ENCODE data around the gene HACD1. TPM values are rescaled to one million over a fixed set of nuclear protein-coding genes. Genes with fewer than 3 reads are reported as not detected.

Gene HACD1
- total and polyA plus RNA-seq, 2 experiments from 2014 or later: 14.8 to 38.8 TPM

DNA sequence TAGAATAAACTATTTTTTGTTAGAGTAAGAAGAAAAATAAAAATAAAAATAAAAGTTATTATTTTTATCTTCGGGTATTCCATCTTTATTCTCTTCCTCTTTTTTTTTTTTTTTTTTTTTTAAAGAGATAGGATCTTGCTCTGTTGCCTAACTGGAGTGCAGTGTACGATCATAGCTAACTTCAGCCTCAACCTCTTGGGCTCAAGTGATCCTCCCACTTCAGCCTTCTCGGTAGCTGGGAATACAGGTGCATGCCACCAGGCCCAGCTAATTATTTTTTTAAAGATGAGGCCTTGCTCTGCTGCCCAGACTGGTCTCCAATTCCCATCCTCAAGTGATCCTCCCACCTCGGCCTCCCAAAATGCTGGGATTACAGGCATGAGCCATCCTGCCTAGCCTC, 42.2 kb upstream of the HACD1 start:
- no peak overlapping the region for H3K4me2 ChIP-seq
- H3K27me3 ChIP-seq: no peaks in the 10 kb centered on the region
- no peak overlapping the region for H3K27ac ChIP-seq
- H3K9me2 ChIP-seq (replicated peaks; ENCODE audit: insufficient read depth): no peaks in the 10 kb centered on the region
- no peak overlapping the region for H3K4me3 ChIP-seq
- peaks cover 5% of the 10 kb centered on the region for H4K20me1 ChIP-seq (ENCODE audit: insufficient read depth, poor library complexity, severe bottlenecking)
- no peak overlapping the region for H2AFZ ChIP-seq
- no peaks in the 10 kb centered on the region for H3K9me3 ChIP-seq (ENCODE audit: low read depth)
- TF ChIP-seq EZH2phosphoT487 (IDR thresholded peaks at IDR 0.05; ENCODE audit: low read depth, severe bottlenecking, unreplicated experiment): no peak
- no peaks in the 10 kb centered on the region for H3K36me3 ChIP-seq (replicated peaks; ENCODE audit: insufficient read depth, low read depth)
- H3K79me2 ChIP-seq: peaks cover 86% of the 10 kb centered on the region
- 92% methylated on average over 4 of the region's 4 CpGs for WGBS (ENCODE audit: low lambda C conversion rate, missing lambda C conversion rate)
- H3K4me1 ChIP-seq (ENCODE audit: insufficient read depth): no peaks in the 10 kb centered on the region
- no peak for DNase-seq (ENCODE audit: low spot score)

DNA sequence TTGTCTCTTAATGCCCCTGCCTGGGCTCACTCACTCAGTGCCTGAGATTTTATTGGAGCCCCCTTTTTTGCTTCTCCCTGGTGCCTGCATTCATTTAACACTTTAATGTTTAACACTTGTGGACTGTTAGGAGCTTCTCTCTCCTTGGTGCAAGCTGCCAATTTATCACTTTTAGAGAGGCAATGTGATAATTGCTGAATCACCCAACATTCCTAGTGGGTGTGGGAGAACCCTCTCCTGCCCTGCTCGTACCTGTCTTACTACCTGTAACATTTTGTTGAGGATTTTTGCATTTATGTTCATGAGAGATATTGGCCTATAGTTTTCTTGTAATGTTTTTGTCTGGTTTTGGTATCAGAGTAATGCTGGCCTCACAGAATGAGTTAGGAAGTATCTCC, 39.9 kb upstream of the HACD1 start:
- WGBS (ENCODE audit: low lambda C conversion rate, missing lambda C conversion rate): 91% methylated on average over 1 of the region's 1 CpG
- no peak overlapping the region for H3K27ac ChIP-seq

DNA sequence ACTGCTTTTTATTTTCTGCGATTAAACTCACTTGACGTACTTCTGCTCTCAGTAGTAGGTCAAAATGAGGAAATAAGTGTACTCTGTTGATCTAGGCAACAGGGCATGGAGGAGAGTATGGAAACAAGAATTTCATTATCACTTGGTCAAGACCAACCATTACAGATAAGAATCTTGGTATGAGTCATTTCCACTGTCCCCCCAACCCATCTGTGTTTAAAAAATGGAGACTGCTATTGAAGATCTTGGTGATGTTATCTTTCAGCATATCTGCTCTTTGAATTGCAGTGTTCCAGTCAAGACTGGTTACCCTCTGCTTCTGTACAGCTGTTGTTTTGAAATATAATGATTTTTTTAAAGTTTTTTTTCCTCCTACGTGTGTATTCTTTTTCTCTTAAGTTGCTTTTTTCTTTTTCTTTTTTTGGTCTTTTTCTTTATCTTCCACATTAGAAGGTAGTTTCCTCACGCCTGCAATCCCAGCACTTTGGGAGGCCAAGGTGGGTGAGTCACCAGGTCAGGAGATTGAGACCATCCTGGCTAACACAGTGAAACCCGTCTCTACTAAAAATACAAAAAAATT, 38.5 kb upstream of the HACD1 start:
- H3K27me3 ChIP-seq: no peaks in the 10 kb centered on the region
- no peak for DNase-seq (ENCODE audit: low spot score)
- WGBS (ENCODE audit: low lambda C conversion rate, missing lambda C conversion rate): 87% methylated on average over 5 of the region's 5 CpGs
- TF ChIP-seq, protein P1, sequence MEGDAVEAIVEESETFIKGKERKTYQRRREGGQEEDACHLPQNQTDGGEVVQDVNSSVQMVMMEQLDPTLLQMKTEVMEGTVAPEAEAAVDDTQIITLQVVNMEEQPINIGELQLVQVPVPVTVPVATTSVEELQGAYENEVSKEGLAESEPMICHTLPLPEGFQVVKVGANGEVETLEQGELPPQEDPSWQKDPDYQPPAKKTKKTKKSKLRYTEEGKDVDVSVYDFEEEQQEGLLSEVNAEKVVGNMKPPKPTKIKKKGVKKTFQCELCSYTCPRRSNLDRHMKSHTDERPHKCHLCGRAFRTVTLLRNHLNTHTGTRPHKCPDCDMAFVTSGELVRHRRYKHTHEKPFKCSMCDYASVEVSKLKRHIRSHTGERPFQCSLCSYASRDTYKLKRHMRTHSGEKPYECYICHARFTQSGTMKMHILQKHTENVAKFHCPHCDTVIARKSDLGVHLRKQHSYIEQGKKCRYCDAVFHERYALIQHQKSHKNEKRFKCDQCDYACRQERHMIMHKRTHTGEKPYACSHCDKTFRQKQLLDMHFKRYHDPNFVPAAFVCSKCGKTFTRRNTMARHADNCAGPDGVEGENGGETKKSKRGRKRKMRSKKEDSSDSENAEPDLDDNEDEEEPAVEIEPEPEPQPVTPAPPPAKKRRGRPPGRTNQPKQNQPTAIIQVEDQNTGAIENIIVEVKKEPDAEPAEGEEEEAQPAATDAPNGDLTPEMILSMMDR (IDR thresholded peaks at IDR 0.05; ENCODE audit: poor library complexity): no peak
- no peak for TF ChIP-seq EZH2phosphoT487 (IDR thresholded peaks at IDR 0.05; ENCODE audit: low read depth, severe bottlenecking, unreplicated experiment)
- TF ChIP-seq EZH2 (IDR thresholded peaks at IDR 0.05; ENCODE audit: borderline replicate concordance): no peak
- no peak overlapping the region for H3K4me2 ChIP-seq
- no peaks in the 10 kb centered on the region for H3K9me2 ChIP-seq (replicated peaks; ENCODE audit: insufficient read depth)
- H4K20me1 ChIP-seq (ENCODE audit: insufficient read depth, poor library complexity, severe bottlenecking): peaks cover 5% of the 10 kb centered on the region
- H3K4me3 ChIP-seq: no peak overlapping the region
- H3K4me1 ChIP-seq (ENCODE audit: insufficient read depth): no peaks in the 10 kb centered on the region
- peak overlapping the region; percentile 10 for H3K27ac ChIP-seq
- no peaks in the 10 kb centered on the region for H3K9me3 ChIP-seq (ENCODE audit: low read depth)
- H3K79me2 ChIP-seq: peaks cover 98% of the 10 kb centered on the region
- H2AFZ ChIP-seq: no peak overlapping the region
- H3K36me3 ChIP-seq (replicated peaks; ENCODE audit: insufficient read depth, low read depth): no peaks in the 10 kb centered on the region

More for the DNA sequence above, 39.9 kb upstream of the HACD1 start:
- no peak for DNase-seq (ENCODE audit: low spot score)
- H3K27me3 ChIP-seq: no peaks in the 10 kb centered on the region
- no peaks in the 10 kb centered on the region for H3K9me2 ChIP-seq (replicated peaks; ENCODE audit: insufficient read depth)
- no peak overlapping the region for H3K4me3 ChIP-seq
- H3K4me1 ChIP-seq (ENCODE audit: insufficient read depth): no peaks in the 10 kb centered on the region
- peaks cover 95% of the 10 kb centered on the region for H3K79me2 ChIP-seq
- peaks cover 5% of the 10 kb centered on the region for H4K20me1 ChIP-seq (ENCODE audit: insufficient read depth, poor library complexity, severe bottlenecking)
- no peak overlapping the region for H3K4me2 ChIP-seq
- no peak for TF ChIP-seq EZH2 (IDR thresholded peaks at IDR 0.05; ENCODE audit: borderline replicate concordance)
- TF ChIP-seq EZH2phosphoT487 (IDR thresholded peaks at IDR 0.05; ENCODE audit: low read depth, severe bottlenecking, unreplicated experiment): no peak
- TF ChIP-seq, protein P1 (IDR thresholded peaks at IDR 0.05; ENCODE audit: poor library complexity): no peak
- H3K36me3 ChIP-seq (replicated peaks; ENCODE audit: insufficient read depth, low read depth): no peaks in the 10 kb centered on the region
- no peaks in the 10 kb centered on the region for H3K9me3 ChIP-seq (ENCODE audit: low read depth)
- no peak overlapping the region for H2AFZ ChIP-seq

DNA sequence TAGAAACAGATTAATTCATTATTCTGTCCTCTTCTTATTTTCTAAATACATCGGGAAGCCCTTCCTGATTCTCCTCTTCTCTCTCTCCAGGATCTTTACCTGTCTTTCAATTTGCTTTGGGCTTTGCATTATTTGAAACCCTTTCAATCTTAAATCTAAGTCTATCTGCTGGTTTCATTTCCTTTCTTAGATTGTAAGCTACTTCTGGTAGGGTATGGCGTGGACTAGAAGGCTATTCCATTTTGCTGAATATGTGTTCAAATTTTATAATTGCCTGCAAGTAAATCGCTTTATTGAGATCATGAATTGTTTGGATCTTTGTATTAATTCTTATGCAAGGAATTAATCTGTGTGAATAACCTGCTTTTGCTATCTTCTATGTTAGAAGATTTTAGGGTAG, 37.8 kb upstream of the HACD1 start:
- peaks cover 98% of the 10 kb centered on the region for H3K79me2 ChIP-seq
- H4K20me1 ChIP-seq (ENCODE audit: insufficient read depth, poor library complexity, severe bottlenecking): peaks cover 5% of the 10 kb centered on the region
- no peak overlapping the region for H2AFZ ChIP-seq
- H3K36me3 ChIP-seq (replicated peaks; ENCODE audit: insufficient read depth, low read depth): no peaks in the 10 kb centered on the region
- H3K27me3 ChIP-seq: no peaks in the 10 kb centered on the region
- H3K4me3 ChIP-seq: no peak overlapping the region
- H3K4me1 ChIP-seq (ENCODE audit: insufficient read depth): no peaks in the 10 kb centered on the region
- H3K27ac ChIP-seq: no peak overlapping the region
- WGBS (ENCODE audit: low lambda C conversion rate, missing lambda C conversion rate): 99% methylated on average over 3 of the region's 3 CpGs
- H3K9me3 ChIP-seq (ENCODE audit: low read depth): no peaks in the 10 kb centered on the region
- TF ChIP-seq, protein P1 (IDR thresholded peaks at IDR 0.05; ENCODE audit: poor library complexity): no peak
- no peak for TF ChIP-seq EZH2 (IDR thresholded peaks at IDR 0.05; ENCODE audit: borderline replicate concordance)
- no peak for TF ChIP-seq EZH2phosphoT487 (IDR thresholded peaks at IDR 0.05; ENCODE audit: low read depth, severe bottlenecking, unreplicated experiment)
- no peaks in the 10 kb centered on the region for H3K9me2 ChIP-seq (replicated peaks; ENCODE audit: insufficient read depth)
- no peak for DNase-seq (ENCODE audit: low spot score)
- no peak overlapping the region for H3K4me2 ChIP-seq
